Erythroblast (primary cell): Measurements from ENCODE around the gene C17orf50.

Source experiments
- GATA1 ChIP-seq: IDR thresholded peaks from 2 replicates; pipeline ENCODE4 v1.6.1; 2011; ENCODE audit warnings: low read depth, mild to moderate bottlenecking, control low read depth, low read length, moderate library complexity
- POLR2A ChIP-seq: IDR thresholded peaks from 2 replicates; pipeline ENCODE4 v1.6.1; 2011; ENCODE audit warnings: mild to moderate bottlenecking, low read length

GRCh38 chr17:35728551-35728950 lies 32.1 kb upstream of the C17orf50 start:
- TF ChIP-seq POLR2A (no peak), GATA1 (no peak)
